MCF 10A (cell line): ENCODE measurements around the gene RRP1. TPM values are rescaled to one million over a fixed set of nuclear protein-coding genes. Genes with fewer than 3 reads are reported as not detected.

ENCODE experiments used
- BruUV-seq: library from RNA; stranded (reverse); fragments of 400-500 nt; replicated peaks from 2 replicates; lab custom pipeline; 2021; lab: Mats Ljungman, UMichigan
- CTCF ChIA-PET: fragments of 300-600 bp; sonication (Branson Sonifier 250); formaldehyde crosslinking; extraction: SDS; loops from one replicate; lab custom pipeline; 2021; ENCODE audit warnings: antibody characterized with exemption, inconsistent platforms; lab: Yijun Ruan, JAX
- POLR2A ChIA-PET: fragments of 300-600, 350-650 bp; sonication (Branson Sonifier 250); formaldehyde crosslinking; extraction: SDS; loops from one replicate; lab custom pipeline; 2020; ENCODE audit warnings: antibody characterized with exemption, inconsistent platforms; lab: Yijun Ruan, JAX
- DNase-seq: peaks from one replicate; pipeline ENCODE4 v3.0.0-alpha.2; 2018; ENCODE audit not compliant: unreplicated experiment
- H3K27ac Mint-ChIP-seq: one replicate; pipeline ENCODE4 v1.8.0; 2022; ENCODE audit warnings: mild to moderate bottlenecking, low read depth, mixed read lengths; ENCODE audit not compliant: unreplicated experiment
- H3K27me3 Mint-ChIP-seq: one replicate; pipeline ENCODE4 v1.8.0; 2022; ENCODE audit warnings: mixed read lengths; ENCODE audit not compliant: insufficient read depth, unreplicated experiment
- H3K36me3 Mint-ChIP-seq: one replicate; pipeline ENCODE4 v1.8.0; 2022; ENCODE audit warnings: mild to moderate bottlenecking, moderate library complexity, mixed read lengths; ENCODE audit not compliant: insufficient read depth, unreplicated experiment
- H3K4me1 Mint-ChIP-seq: one replicate; pipeline ENCODE4 v1.8.0; 2022; ENCODE audit warnings: mixed read lengths; ENCODE audit not compliant: insufficient read depth, unreplicated experiment
- H3K4me3 Mint-ChIP-seq: one replicate; pipeline ENCODE4 v1.8.0; 2022; ENCODE audit warnings: mild to moderate bottlenecking, moderate library complexity, mixed read lengths; ENCODE audit not compliant: unreplicated experiment
- H3K9me3 Mint-ChIP-seq: one replicate; pipeline ENCODE4 v1.8.0; 2022; ENCODE audit warnings: mixed read lengths; ENCODE audit not compliant: unreplicated experiment
- intact Hi-C: fragments of 100-400 bp; cut with micrococcal nuclease; formaldehyde crosslinking; loops from 2 replicates; pipeline ENCODE4 v1.14.1; 2022
- total RNA-seq: library from RNA; stranded (reverse); gene quantifications from 2 replicates; pipeline ENCODE4 v1.2.3, GENCODE V29; 2022
- TF ChIP-seq, protein P1 (sequence below): fragments of 200-600 bp; IDR thresholded peaks from one replicate; pipeline ENCODE4 v1.8.0; 2022; ENCODE audit warnings: antibody characterized with exemption, mild to moderate bottlenecking; ENCODE audit not compliant: unreplicated experiment

RRP1 gene
- total RNA-seq, 1 experiment from 2014 or later, result 56.0 TPM

DNA sequence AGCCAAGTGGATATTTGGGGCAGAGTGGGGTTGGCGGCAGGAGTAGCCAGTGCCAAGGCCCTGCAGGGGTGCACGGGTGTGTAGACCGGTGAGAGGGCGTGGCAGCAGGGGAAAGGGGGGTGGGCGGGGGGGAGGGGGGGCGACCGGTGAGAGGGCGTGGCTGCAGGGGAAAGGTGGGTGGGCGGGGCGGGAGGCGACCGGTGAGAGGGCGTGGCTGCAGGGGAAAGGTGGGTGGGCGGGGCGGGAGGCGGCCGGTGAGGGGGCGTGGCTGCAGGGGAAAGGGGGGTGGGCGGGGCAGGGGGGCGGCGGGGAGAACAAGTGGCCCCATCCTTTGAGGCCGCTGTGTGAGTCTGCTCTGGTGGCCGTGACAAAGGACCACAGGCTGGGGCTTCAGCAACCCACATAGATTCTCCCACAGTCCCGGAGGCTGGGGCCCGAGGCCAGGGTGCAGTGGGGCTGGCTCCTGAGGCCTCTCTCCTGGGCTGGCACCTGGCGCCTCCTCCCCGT, 25.8 kb downstream of the RRP1 start:
- intact Hi-C loops, result no loop called here
- CTCF ChIA-PET, result no interaction called here
- H3K4me1 Mint-ChIP-seq, result peaks cover 25% of the 10 kb centered on the region
- H3K36me3 Mint-ChIP-seq, result no peaks in the 10 kb centered on the region
- no peak overlapping the region for H3K27ac Mint-ChIP-seq
- H3K27me3 Mint-ChIP-seq, result peaks cover 11% of the 10 kb centered on the region
- TF ChIP-seq, protein P1, sequence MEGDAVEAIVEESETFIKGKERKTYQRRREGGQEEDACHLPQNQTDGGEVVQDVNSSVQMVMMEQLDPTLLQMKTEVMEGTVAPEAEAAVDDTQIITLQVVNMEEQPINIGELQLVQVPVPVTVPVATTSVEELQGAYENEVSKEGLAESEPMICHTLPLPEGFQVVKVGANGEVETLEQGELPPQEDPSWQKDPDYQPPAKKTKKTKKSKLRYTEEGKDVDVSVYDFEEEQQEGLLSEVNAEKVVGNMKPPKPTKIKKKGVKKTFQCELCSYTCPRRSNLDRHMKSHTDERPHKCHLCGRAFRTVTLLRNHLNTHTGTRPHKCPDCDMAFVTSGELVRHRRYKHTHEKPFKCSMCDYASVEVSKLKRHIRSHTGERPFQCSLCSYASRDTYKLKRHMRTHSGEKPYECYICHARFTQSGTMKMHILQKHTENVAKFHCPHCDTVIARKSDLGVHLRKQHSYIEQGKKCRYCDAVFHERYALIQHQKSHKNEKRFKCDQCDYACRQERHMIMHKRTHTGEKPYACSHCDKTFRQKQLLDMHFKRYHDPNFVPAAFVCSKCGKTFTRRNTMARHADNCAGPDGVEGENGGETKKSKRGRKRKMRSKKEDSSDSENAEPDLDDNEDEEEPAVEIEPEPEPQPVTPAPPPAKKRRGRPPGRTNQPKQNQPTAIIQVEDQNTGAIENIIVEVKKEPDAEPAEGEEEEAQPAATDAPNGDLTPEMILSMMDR, result no peak
- H3K9me3 Mint-ChIP-seq, result no peaks in the 10 kb centered on the region
- POLR2A ChIA-PET, result interaction anchor here (0.8 kb wide), 1 partner anchor 48 kb away, joined by 3 read pairs; no protein-coding TSS in a partner anchor
- no TSS peak for BruUV-seq
- DNase-seq, result no peak
- no peak overlapping the region for H3K4me3 Mint-ChIP-seq

DNA sequence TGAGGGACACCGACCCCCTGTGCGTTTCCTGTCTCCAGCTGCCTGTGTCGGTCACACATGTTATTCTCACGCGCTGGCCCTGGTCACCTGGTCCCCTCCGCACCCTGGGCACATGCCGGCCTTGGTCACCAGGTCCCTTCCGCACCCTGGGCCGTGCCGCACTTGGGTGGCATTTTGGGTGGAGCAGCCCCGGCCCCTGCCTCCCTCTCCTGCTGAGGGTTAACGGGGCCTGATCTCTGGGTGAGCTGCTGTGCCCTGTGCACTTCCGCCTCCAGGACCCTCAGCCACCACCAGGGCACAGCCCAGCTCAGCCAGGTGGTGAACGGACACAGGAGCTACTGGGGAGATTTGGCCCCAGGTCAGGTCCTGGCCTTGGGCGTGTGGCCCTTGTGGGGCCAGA, 26.6 kb downstream of the RRP1 start:
- peaks cover 21% of the 10 kb centered on the region for H3K4me1 Mint-ChIP-seq
- H3K4me3 Mint-ChIP-seq, result no peak overlapping the region
- intact Hi-C loops, result no loop called here
- H3K27me3 Mint-ChIP-seq, result peaks cover 11% of the 10 kb centered on the region
- no peak for DNase-seq
- TF ChIP-seq, protein P1, result no peak
- POLR2A ChIA-PET, result interaction anchor here (0.7 to 1.0 kb wide), 3 partner anchors 44 to 149 kb away, joined by 3 read pairs; no protein-coding TSS in a partner anchor
- no peaks in the 10 kb centered on the region for H3K9me3 Mint-ChIP-seq
- no peaks in the 10 kb centered on the region for H3K36me3 Mint-ChIP-seq
- CTCF ChIA-PET, result no interaction called here
- no TSS peak for BruUV-seq
- no peak overlapping the region for H3K27ac Mint-ChIP-seq

DNA sequence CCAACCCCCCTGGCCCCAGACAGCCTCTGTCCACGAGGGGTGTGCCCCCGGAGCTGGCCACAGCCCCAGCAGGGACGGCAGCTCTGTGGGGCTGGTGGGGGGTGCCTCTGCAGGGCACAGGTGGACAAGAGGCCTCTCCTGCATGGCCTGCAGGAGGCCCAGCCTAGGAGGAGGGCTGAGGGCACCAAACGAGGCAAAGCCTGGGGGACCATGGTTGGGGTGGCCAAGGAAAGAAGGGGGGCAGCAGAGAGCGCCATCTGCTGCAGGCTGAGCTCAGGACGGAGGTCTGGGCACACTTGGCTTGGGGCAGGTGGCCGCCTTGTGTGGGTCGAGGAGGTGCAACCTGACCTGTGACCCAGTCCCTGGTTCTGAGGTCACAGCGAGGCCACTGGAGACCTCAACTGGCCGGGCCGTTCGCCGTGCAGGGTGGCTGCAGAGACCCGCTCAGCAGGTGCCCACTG, 27.3 kb downstream of the RRP1 start:
- TF ChIP-seq, protein P1, result no peak
- H3K36me3 Mint-ChIP-seq, result no peaks in the 10 kb centered on the region
- BruUV-seq, result no TSS peak
- POLR2A ChIA-PET, result interaction anchor here (0.7 to 1.0 kb wide), 2 partner anchors 43 to 148 kb away, joined by 3 read pairs; no protein-coding TSS in a partner anchor
- H3K4me1 Mint-ChIP-seq, result peaks cover 15% of the 10 kb centered on the region
- H3K27ac Mint-ChIP-seq, result no peak overlapping the region
- intact Hi-C loops, result no loop called here
- peaks cover 11% of the 10 kb centered on the region for H3K27me3 Mint-ChIP-seq
- H3K9me3 Mint-ChIP-seq, result no peaks in the 10 kb centered on the region
- CTCF ChIA-PET, result no interaction called here
- no peak overlapping the region for H3K4me3 Mint-ChIP-seq
- DNase-seq, result no peak

GRCh38 chr21:43817157-43818086, 28.0 kb downstream of the RRP1 start:
- CTCF ChIA-PET, result interaction anchor here (1.2 kb wide), 1 partner anchor 10 kb away, joined by 3 read pairs; no protein-coding TSS in a partner anchor
- H3K4me3 Mint-ChIP-seq, result no peak overlapping the region
- POLR2A ChIA-PET, result no interaction called here
- H3K9me3 Mint-ChIP-seq, result no peaks in the 10 kb centered on the region
- H3K36me3 Mint-ChIP-seq, result no peaks in the 10 kb centered on the region
- DNase-seq, result no peak
- peaks cover 10% of the 10 kb centered on the region for H3K4me1 Mint-ChIP-seq
- no TSS peak for BruUV-seq
- intact Hi-C loops, result no loop called here
- peaks cover 11% of the 10 kb centered on the region for H3K27me3 Mint-ChIP-seq
- TF ChIP-seq, protein P1, result no peak
- H3K27ac Mint-ChIP-seq, result no peak overlapping the region
